AG20443 (cell line): ENCODE results near the gene ELMOD2.

Experiments
- DNase-seq: peaks from one replicate; pipeline ENCODE4 v3.0.0; 2012; ENCODE audit warnings: low spot score, mixed read lengths

Gene ELMOD2

DNA sequence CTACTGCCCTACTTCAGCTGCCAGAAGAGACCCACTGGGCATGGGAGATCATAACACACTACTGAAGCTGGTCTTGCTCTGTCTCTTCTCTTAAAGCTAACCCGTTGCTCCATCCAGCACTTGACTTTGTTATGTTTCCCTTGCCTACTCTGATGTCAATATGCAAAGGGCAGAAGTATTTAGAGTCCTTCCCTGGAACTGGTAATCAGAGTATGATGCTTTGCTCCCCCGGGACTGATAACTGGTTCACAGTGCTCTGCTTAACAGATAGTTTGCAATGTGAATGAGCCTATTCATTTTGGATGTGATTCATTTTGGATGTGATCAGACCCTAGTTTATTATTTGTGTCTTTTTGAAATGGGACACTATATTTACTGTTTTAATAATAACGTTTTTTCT, 57.1 kb downstream of the ELMOD2 start:
- no peak for DNase-seq

DNA sequence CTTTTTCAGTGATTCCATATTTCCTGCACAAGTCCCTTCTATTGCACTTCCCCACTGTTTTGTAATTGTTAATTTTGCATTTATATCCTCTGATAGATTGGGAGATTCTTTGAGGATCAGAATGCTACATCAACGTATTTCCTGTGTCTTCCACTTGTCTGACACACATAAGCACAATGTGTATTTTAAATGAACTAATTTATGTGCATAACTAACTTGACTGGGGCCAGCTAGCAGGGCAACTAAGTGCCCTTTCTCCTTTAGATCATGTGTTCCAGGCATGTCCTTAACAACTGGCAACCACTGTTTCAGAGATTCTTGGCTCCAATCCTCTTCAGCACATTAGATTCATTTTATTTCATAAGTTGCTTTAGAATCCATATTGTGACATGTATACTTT, 60.5 kb downstream of the ELMOD2 start:
- no peak for DNase-seq

DNA sequence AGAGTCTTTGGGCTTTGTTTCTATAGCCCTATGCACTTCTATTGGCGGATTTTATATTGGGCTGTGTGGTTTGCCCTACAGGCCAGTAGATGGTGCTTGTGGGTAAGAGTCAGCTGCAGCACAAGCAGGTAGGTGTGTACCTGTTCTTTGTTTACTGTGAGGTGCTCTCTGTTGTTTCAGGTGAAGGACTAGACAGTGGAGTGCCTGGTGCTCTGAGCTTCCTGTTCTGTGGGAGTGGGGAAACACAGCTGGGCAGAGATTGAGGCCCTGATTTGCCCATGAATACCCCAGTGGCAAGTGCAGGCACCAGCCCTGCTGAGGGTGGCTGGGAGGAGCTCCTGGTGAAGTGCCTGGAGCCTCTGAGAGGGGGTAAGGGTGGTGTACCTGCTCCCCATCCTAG, 71.1 kb downstream of the ELMOD2 start:
- peak; percentile 27 for DNase-seq

DNA sequence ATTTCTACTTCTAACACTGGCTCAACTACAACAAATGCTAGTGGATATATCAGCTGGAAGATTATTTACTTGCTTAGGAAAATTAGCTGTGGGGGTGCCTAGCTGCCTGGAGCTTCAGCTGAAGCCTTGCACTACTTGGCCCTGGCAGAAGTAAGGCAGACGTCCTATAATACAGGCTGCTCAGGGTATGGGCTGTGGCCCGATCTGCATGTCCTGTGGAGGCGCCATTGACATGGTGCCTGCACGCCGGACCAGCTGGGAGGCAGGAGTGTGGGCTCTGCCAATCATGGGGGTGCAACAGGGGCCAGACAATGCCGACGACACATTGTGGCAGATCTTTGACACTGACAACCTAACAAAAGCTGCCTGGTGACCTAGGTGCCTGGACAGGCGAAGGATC, 76.4 kb downstream of the ELMOD2 start:
- DNase-seq: no peak

DNA sequence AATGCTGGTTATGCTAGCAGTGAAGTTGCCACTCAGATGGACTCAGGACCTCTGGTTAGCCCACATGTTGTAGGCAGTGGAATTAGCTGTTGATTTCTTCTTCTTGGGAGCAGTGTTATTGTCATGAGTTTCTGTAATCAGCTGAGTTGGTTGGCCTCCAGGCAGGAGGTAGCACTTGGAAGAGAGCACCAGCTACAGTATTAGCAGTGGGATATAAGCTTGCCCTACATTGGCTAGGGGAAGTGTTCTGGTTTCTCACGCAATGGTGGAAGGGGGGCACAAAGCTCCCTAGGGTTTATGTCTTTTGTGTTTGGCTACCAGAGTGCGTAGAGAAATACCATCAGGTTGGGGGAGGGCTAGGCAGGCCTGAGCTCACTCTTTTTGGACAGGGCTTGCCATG, 78.7 kb downstream of the ELMOD2 start:
- DNase-seq: no peak

DNA sequence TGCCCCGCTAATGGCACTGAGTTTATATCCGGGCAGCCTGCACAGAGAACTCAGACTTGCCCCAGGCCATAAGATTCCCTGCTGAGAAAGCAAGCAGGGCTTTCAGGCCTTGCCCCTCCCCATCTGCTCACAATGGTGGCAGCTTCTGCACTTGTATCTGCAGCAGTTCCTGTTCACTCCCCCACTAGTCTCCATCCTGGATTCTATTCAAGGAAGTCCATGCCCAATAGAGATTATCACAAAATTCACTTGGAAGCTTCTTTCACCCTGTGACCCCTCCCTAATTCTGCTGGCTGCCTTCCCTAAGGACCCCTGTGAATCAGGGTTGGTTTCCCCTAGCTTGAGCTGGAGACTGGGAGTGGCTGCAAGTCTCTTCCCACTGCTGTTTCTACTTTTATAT, 79.3 kb downstream of the ELMOD2 start:
- DNase-seq: no peak
